Glutamatergic neuron (in vitro differentiated cells): ENCODE data around the gene RSPO4. TPM values are rescaled to one million over a fixed set of nuclear protein-coding genes. Genes with fewer than 3 reads are reported as not detected.

Experiments
- DNase-seq: peaks from one replicate; pipeline ENCODE4 v3.0.0; 2022
- H3K27ac Mint-ChIP-seq: one replicate; pipeline ENCODE4 v1.8.0; 2020; ENCODE audit warnings: mild to moderate bottlenecking, mixed read lengths, inconsistent platforms; ENCODE audit not compliant: unreplicated experiment
- H3K27me3 Mint-ChIP-seq: one replicate; pipeline ENCODE4 v1.8.0; 2020; ENCODE audit warnings: mild to moderate bottlenecking, moderate library complexity, mixed read lengths, inconsistent platforms; ENCODE audit not compliant: unreplicated experiment
- H3K36me3 Mint-ChIP-seq: one replicate; pipeline ENCODE4 v1.8.0; 2020; ENCODE audit warnings: mild to moderate bottlenecking, mixed read lengths, inconsistent platforms; ENCODE audit not compliant: unreplicated experiment
- H3K4me1 Mint-ChIP-seq: one replicate; pipeline ENCODE4 v1.8.0; 2020; ENCODE audit warnings: mild to moderate bottlenecking, low read depth, mixed read lengths, inconsistent platforms; ENCODE audit not compliant: unreplicated experiment
- H3K4me3 Mint-ChIP-seq: one replicate; pipeline ENCODE4 v1.8.0; 2020; ENCODE audit warnings: mild to moderate bottlenecking, mixed read lengths, inconsistent platforms; ENCODE audit not compliant: unreplicated experiment
- H3K9me3 Mint-ChIP-seq: one replicate; pipeline ENCODE4 v1.8.0; 2020; ENCODE audit warnings: mild to moderate bottlenecking, moderate library complexity, mixed read lengths, inconsistent platforms; ENCODE audit not compliant: unreplicated experiment
- total RNA-seq: library from RNA; stranded (reverse); fragmentation: NEBNext Ultra II Directional; extraction: Animal tissue kit (Norgen Biotek cat#: 25700); gene quantifications from one replicate; pipeline ENCODE4 v1.2.1, GENCODE V29; 2021; ENCODE audit not compliant: unreplicated experiment
- TF ChIP-seq, protein P1 (sequence below): fragments of 200-600 bp; sonication (generic); IDR thresholded peaks from one replicate; pipeline ENCODE4 v1.5.0; 2021; ENCODE audit not compliant: partially characterized antibody, unreplicated experiment

RSPO4 gene
- total RNA-seq, 1 donor from 2014 or later = 0.86 TPM

DNA sequence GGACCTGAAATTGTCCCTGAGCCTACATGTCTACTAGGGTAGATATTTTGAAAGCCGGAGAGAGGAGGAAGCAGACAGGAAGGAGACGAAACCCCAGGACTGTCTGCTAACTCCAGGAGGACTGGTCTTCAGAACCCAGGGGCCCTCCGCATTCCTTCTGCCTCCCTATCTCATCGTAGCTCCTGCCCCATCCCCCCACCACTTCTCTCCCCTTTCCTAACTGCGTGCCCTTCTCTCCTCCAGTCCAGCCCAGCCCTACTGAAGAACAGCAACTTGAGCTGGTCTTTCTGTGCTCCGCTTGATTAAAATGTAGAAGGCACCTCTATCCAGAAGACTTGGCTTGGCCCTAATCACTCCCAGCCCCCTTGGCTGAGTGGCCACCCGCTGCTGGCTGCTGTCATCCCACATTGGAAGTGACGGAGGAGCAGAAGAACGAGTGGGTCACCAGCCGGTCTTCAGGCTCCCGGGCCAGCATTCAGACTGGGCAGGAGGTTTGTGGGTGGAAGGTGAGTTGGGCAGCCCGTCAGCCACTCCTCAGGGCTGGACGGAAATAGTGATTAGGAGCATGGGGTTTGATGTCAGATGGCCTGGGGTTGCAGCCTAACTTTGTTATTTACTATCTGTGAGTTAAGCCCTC is 57.2 kb downstream of the RSPO4 start:
- TF ChIP-seq, protein P1, sequence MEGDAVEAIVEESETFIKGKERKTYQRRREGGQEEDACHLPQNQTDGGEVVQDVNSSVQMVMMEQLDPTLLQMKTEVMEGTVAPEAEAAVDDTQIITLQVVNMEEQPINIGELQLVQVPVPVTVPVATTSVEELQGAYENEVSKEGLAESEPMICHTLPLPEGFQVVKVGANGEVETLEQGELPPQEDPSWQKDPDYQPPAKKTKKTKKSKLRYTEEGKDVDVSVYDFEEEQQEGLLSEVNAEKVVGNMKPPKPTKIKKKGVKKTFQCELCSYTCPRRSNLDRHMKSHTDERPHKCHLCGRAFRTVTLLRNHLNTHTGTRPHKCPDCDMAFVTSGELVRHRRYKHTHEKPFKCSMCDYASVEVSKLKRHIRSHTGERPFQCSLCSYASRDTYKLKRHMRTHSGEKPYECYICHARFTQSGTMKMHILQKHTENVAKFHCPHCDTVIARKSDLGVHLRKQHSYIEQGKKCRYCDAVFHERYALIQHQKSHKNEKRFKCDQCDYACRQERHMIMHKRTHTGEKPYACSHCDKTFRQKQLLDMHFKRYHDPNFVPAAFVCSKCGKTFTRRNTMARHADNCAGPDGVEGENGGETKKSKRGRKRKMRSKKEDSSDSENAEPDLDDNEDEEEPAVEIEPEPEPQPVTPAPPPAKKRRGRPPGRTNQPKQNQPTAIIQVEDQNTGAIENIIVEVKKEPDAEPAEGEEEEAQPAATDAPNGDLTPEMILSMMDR = no peak
- DNase-seq = no peak
- peaks cover 1% of the 10 kb centered on the region for H3K9me3 Mint-ChIP-seq
- no peak overlapping the region for H3K4me3 Mint-ChIP-seq
- peaks cover 7% of the 10 kb centered on the region for H3K27me3 Mint-ChIP-seq
- no peaks in the 10 kb centered on the region for H3K36me3 Mint-ChIP-seq
- H3K4me1 Mint-ChIP-seq = no peaks in the 10 kb centered on the region
- no peak overlapping the region for H3K27ac Mint-ChIP-seq

DNA sequence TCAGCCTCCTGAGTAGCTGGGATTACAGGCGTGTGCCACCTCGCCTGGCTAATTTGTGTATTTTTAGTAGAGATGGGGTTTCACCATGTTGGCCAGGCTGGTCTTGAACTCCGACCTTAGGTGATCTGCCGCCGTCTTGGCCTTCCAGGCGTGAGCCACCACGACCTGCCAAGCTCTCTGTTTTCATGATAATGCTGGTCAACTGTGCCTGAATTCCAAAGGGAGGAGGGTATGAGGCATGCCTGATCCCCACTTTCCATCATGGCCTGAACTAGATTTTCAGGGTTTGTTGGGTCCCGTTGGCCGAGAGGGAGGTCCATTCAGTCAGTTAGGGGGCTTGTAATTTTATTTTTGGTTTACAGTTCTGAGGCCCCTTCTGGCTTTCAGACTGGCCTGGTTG is 58.0 kb downstream of the RSPO4 start:
- Mint-ChIP-seq H3K4me1 (no peaks in the 10 kb centered on the region), H3K27me3 (peaks cover 7% of the 10 kb centered on the region), H3K9me3 (peaks cover 1% of the 10 kb centered on the region), H3K27ac (no peak overlapping the region), H3K36me3 (no peaks in the 10 kb centered on the region), H3K4me3 (no peak overlapping the region)
- DNase-seq = no peak
- TF ChIP-seq, protein P1 = no peak

- Mint-ChIP-seq H3K9me3 (peaks cover 3% of the 10 kb centered on the region), H3K27ac (no peak overlapping the region), H3K36me3 (no peaks in the 10 kb centered on the region), H3K4me1 (no peaks in the 10 kb centered on the region), H3K4me3 (no peak overlapping the region), H3K27me3 (peaks cover 7% of the 10 kb centered on the region)
- no peak for DNase-seq
- TF ChIP-seq, protein P1 = no peak
Measured at GRCh38 chr20:942611-943010, 59.5 kb downstream of the RSPO4 start.

GRCh38 chr20:940926-941325 is 61.2 kb downstream of the RSPO4 start:
- H3K27ac Mint-ChIP-seq = no peak overlapping the region
- H3K4me3 Mint-ChIP-seq = no peak overlapping the region
- no peaks in the 10 kb centered on the region for H3K4me1 Mint-ChIP-seq
- no peaks in the 10 kb centered on the region for H3K36me3 Mint-ChIP-seq
- H3K27me3 Mint-ChIP-seq = peaks cover 7% of the 10 kb centered on the region
- TF ChIP-seq, protein P1 = no peak
- H3K9me3 Mint-ChIP-seq = peaks cover 3% of the 10 kb centered on the region
- DNase-seq = no peak

GRCh38 chr20:939606-940005 is 62.5 kb downstream of the RSPO4 start:
- Mint-ChIP-seq H3K36me3 (no peaks in the 10 kb centered on the region), H3K27ac (no peak overlapping the region), H3K4me1 (no peaks in the 10 kb centered on the region), H3K4me3 (no peak overlapping the region), H3K9me3 (peaks cover 3% of the 10 kb centered on the region), H3K27me3 (peaks cover 4% of the 10 kb centered on the region)
- DNase-seq = no peak
- TF ChIP-seq, protein P1 = no peak
